ELR (cell line): ENCODE results near the gene SHTN1.

ENCODE experiments used
- DNase-seq: peaks from one replicate; pipeline ENCODE4 v3.0.0-alpha.2; 2015; ENCODE audit warnings: low read depth

The SHTN1 gene, protein sequence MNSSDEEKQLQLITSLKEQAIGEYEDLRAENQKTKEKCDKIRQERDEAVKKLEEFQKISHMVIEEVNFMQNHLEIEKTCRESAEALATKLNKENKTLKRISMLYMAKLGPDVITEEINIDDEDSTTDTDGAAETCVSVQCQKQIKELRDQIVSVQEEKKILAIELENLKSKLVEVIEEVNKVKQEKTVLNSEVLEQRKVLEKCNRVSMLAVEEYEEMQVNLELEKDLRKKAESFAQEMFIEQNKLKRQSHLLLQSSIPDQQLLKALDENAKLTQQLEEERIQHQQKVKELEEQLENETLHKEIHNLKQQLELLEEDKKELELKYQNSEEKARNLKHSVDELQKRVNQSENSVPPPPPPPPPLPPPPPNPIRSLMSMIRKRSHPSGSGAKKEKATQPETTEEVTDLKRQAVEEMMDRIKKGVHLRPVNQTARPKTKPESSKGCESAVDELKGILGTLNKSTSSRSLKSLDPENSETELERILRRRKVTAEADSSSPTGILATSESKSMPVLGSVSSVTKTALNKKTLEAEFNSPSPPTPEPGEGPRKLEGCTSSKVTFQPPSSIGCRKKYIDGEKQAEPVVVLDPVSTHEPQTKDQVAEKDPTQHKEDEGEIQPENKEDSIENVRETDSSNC

DNA sequence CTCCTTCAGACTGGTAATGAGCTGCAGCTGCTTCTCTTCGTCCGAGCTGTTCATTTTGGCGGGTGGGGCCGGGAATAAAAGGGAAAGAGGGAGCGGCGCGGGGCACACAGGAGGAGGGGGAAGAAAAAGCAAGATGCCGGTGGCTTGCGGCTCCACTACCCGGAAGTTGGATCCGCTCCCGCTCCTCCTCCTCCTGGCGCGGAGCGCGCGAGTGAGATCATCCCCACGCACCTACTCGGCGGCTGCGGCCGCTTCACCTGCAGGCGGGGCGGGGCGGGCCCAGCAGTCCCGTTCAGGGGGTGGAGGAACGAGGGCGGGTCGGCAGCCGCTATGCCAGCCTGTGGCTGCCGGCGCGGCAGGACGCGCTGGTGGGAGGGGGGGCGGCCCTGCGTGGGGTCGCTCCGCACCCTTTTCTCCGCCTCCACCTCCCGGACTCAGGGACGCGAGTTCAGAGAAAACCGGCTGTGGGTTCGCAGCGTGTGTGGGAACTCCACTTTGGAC lies at the start of gene SHTN1:
Gene SHTN1 (minus strand): TSS at position 162 of the 501 bp plus-strand sequence. CDS start 108 bp downstream, at position 54.
- DNase-seq = peak; percentile 73

DNA sequence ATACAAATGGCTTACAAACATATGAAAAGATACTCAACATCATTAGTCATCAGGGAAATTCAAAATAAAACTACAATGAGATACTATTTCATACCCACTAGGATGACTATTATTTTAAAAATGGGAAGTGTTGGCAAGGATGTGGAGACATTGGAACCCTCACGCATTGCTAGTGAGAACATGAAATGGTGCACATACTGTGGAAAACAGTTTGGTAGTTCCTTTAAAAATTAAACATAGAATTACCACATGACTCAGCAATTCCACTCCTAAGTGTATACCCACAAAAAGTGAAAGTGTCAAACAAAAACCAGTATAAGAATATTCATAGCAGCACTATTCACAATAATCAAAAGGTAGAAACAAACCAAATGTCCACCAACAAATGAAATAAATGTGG lies 48.5 kb upstream of the SHTN1 start:
- DNase-seq = no peak

GRCh38 chr10:117047947-117048346 lies 43.0 kb upstream of the SHTN1 start:
- DNase-seq = no peak

DNA sequence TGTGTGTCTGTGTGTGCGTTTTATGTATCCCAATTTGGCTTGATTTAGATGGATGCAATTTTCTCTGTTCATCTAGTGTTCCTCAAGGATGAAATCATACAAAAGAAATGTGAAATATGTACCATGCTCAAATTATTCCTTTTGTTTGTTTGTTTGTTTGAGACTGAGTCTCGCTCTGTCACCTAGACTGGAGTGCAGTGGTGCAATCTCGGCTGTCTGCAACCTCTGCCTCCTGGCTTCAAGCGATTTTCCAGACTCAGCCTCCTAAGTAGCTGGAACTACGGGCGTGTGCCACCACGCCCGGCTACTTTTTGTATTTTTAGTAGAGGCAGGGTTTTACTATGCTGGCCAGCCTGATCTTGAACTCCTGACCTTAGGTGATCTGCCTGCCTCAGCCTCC lies 11.3 kb upstream of the SHTN1 start:
- DNase-seq = no peak

- DNase-seq = no peak
Observed at GRCh38 chr10:117014835-117015234, 9.8 kb upstream of the SHTN1 start.

DNA sequence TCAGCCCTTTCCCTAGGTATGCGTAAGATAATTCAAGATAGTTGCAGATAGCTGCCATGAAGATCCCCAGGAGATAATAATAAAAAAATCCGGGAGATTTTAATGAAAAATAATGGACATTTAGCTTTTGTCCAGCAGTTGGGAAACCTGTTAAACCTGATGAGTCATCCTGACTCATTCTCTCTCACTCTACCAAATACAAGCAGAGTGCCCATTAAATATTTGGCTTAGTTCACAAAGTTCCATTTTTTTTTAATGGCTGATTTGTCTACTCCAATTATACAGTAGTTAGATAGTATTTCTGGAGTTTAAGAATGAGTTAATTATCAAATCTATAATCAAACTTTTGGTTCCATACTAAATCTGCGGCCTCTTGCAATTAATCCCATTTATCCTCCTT lies 2.1 kb upstream of the SHTN1 start:
- peak; percentile 84 for DNase-seq

DNA sequence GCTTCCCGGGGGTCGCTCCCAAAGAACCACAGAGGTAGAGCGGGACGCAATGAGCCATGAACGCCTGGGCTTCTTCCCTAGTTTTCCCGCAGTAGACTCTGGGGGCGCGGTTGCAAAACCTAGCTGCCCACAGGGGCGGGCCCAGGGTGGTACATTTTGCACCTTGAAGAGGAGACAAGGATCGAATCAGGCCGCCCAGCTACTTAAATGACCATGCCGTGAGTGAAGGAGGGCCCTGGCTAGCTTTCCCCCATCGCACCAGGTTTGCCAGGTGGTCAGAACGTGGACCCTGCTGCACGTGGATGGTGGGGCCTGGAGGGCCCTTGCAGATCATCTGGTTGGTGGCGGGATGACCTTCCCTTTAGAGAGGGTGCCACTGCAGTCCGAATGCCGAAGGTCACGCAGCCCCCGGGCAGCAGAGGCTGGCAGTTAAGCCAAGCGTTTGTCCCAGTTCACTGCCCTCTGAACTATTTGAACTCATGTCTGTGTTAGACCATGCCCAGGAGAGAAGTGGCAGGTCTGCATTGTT lies 604 bp upstream of the SHTN1 start:
- peak; percentile 27 for DNase-seq

DNA sequence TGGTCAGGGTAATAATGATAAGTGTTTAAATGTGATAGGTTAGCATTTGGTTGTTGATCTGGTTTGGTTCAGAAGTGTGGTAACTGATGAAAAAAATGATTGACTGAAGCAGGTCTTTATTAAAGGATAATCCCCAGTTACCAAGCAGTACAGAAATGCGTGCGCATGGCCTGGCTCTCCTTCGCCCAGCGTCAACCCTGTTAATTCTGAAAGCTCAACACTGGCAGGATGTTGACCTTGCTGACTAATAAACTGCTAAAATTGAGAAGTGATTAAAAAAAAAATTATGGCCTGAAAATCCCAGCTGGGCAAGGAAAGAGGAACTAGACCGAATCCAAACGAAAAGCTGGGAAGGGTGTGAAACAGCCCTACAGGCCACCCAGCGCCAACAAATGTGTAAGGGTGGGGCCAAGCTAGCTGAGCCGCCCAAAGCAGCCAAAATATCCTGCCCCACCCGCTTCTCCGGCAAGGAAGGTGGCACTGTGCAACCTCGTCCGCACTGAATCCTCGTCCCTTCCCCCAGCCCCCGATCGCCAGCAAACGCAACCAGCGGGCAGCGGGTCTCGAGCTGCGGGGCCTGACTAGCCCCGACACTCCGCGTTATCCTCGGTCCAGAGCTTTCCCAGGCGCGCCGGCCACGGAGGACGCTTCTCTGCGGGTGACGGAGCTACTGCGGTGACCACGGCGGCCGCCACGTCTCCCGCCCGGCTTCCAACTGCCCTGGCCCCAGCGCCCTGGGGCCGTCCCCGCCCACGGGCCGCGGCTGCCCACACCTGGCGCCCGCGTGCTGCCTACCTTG lies 561 bp downstream of the SHTN1 start:
- DNase-seq = peak; percentile 45

GRCh38 chr10:117003336-117003735 lies 1.7 kb downstream of the SHTN1 start:
- no peak for DNase-seq

DNA sequence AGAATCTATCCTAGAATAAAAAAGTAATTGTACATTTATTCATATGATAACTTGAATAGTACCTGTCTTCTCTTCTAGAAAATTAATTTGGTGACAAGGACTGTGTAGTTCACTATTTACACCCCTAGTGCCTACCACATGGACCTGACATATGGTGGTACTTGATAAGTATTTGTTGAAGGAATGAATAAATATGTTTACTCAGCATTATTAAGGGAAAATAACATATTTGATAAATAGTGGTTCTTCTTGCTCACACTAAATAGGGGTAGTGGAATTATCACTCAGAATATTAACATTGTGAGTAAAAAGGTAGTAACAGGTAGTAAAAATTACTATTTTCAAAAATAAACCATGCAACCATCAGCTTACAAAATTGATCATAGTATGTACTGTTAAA lies 2.8 kb downstream of the SHTN1 start:
- DNase-seq = no peak

DNA sequence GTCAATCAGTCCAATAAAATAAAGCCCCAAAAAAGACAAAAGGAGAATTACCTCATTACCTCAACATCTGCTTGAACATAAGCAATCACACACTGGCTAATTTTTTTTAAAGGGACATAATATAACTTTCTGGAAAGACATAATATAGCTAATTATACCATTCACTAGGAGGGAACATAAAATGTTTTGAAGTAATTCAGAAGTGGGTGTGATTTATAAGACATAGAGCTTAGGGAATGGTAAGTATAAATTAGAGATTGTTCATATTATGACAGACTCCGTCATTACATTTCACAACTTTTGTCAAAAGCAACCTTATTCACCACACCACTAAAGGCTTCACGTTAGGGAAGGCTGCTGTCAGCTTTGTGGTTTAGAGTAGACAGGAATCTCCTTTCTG lies 3.8 kb downstream of the SHTN1 start:
- DNase-seq = no peak

DNA sequence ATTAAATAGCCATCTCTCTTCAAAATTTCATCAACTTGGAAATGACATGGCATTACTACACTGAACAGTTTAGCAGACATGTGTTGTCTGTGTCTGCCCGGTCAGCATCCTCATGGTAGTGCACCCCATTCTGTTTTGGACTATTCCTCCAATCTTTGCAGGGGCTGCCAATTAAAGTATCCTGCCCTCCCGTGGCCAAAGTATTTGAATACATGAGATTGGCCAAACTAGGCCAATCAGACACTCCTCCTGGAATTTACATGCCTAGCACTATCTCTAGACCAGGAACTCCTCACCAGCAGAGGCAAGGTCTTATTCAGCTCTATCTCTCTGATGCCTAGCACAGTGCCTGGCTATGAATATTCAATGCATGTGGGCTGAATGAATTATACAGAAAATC lies 4.4 kb downstream of the SHTN1 start:
- no peak for DNase-seq

GRCh38 chr10:116998172-116998571 lies 6.8 kb downstream of the SHTN1 start:
- DNase-seq = no peak

DNA sequence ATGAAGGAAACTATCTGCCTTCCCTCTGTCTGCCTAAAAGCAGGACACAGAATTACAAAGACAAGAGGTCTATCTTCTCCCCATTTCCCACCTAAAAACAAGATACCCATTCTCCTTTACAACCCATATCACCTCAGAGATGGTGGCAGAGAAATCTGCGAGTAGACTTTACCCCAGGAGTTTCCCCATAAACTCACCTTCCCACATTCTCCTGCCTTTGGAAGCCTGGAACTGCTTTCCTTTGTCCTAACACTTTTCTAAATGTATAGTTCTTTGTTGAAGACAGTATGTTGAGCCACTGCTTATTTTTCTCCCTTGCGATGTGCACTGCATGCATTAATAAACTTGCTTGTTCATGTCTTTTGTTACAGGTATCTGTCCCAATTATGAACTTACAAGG lies 8.0 kb downstream of the SHTN1 start:
- DNase-seq = no peak

- DNase-seq = no peak
Observed at GRCh38 chr10:116995648-116996047, 9.3 kb downstream of the SHTN1 start.

DNA sequence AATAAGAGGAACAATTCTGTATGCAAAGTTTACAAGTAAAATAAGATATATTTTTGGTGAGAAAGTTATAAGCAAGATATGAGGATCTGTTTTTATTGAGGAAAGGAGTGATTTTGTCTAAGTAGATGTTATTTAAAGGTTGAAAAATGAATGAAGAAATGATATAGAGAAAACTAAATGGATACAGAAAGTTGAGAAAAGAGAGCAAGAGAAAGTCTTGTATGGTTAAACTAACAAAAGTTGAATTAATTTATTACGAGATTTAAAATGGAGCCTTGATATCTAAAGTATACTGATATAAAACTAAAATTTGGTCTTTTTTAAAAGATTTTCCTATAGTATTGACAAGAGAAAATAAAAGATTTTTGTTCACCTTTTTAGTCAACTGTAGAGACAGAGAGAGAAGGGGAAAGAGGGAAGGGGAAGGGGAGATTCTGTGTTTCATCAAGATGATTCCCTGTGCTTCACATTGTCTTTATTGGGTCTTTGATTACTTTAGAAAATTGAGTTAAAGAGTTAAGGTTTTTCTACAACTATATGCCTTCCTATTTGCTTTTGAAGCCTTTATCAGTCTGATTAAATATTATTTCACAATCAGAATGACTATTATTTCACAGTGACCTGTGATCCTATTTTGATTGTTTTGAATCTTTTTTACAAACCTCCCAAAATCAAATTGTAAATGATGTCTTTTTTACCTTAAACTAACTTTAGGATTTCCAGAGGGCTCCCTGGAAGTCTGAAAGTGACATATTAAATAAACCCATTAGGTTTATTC lies 10.7 kb downstream of the SHTN1 start:
- no peak for DNase-seq

GRCh38 chr10:116993610-116994009 lies 11.4 kb downstream of the SHTN1 start:
- DNase-seq = no peak

GRCh38 chr10:116992183-116992582 lies 12.8 kb downstream of the SHTN1 start:
- DNase-seq = no peak

- no peak for DNase-seq
Observed at GRCh38 chr10:116990276-116990800, 14.6 kb downstream of the SHTN1 start.

- no peak for DNase-seq
Observed at GRCh38 chr10:116989439-116989838, 15.5 kb downstream of the SHTN1 start.

GRCh38 chr10:116988311-116988710 lies 16.7 kb downstream of the SHTN1 start:
- DNase-seq = no peak
